Activated CD8-positive, alpha-beta memory T cell treated with anti-CD3 and anti-CD28 coated beads for 24 hours (primary cell): Measurements from ENCODE around the gene CFAP20.
"Not testable (repeated sequence)": the region's sequence is repeated elsewhere in the genome, so short reads cannot be mapped to it uniquely, and the experiment has no call there.

Source experiments
- DNase-seq: peaks from one replicate; pipeline ENCODE4 v3.0.0-alpha.2; 2020

The CFAP20 gene

GRCh38 chr16:58094791-58095574, 34.2 kb downstream of the CFAP20 start:
- DNase-seq = no peak

DNA sequence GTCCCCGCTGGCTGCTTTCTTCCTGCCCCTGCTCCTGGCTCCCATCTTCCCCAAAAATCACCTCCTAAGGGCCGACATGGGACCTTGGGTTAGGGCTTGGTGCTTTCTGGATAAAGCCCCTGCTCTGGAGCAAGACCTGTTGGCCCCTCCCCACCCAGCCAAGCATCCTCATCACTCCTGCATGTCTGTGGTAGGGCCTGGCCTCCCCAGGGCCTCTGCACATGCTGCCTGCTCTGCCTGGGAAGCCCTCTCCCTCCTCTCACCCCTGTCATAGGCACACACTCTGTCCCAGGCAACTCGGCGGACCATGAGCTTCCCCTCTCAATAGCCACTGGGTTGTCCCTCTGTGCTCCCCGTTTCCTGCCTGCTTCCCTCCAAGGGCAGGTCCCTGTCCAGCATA, 35.2 kb downstream of the CFAP20 start:
- no peak for DNase-seq

DNA sequence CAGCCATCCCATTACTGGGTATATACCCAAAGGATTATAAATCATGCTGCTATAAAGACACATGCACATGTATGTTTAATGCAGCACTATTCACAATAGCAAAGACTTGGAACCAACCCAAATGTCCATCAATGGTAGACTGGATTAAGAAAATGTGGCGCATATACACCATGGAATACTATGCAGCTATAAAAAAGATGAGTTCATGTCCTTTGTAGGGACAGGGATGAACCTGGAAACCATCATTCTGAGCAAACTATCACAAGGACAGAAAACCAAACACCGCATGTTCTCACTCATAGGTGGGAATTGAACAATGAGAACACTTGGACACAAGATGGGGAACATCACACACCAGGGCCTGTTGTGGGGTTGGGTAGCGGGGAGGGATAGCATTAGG, 38.8 kb downstream of the CFAP20 start:
- not testable (repeated sequence) for DNase-seq

GRCh38 chr16:58088091-58088490, 41.1 kb downstream of the CFAP20 start:
- DNase-seq = no peak

- no peak for DNase-seq
Measured at GRCh38 chr16:58087209-58087913, 41.8 kb downstream of the CFAP20 start.

DNA sequence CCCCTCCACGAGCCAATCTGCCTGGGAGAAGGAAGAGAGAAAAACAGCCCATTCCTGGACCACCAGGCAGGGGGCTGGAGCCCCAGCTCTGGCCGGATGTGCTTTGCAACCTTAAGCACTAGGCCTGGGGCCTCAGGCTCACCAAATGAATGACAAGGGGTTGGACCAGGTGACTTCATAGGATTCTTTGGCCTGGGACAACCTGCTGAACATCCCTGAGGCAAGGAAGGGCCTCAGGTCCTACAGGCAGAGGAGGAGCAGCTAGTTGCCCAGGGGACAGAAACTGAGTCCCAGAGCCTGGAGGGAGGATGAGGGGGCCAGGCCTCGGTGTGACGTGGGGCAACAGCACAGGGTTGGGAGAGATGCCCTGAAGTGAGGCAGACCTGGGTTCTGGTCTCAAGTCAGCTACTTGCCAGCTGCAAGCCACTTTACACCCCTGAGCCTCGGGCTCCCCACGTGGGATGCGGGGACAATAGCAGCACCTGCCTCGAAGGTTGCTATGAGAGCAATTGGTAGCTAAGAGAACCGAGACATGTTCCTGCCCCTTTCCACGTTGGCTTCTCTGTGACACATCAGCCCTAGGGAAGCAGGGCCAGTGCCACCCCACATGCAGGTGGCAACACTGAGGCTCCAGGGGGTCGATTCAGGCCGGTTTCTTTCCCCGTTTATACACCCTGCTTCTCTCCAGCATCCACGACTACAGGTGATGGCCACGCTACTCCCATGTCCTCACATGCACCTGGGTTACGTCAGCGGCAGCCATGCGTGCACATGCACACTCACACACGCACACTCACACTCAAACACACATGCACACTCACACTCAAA, 42.6 kb downstream of the CFAP20 start:
- no peak for DNase-seq

- no peak for DNase-seq
Measured at GRCh38 chr16:58085584-58086251, 43.5 kb downstream of the CFAP20 start.

- DNase-seq = no peak
Measured at GRCh38 chr16:58085171-58085570, 44.0 kb downstream of the CFAP20 start.

DNA sequence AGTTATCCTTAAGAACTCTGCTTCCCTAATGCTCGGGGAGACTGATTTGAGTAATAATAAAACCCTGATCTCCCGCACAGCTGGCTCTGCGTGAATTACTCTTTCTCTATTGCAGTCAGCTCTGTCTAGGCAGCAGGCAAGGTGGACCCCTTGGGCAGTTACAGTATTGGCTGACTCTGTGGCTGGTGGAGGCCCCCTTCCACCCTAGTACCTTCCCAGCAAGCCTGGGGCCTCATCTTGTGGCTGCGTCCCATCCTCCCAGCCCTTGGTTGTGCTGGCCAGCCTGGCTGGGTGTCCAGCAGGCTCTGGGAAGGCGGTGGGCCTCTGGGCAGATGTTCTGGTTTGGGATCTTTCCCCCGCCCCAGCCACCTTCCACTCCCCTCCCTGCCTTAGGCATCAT, 44.5 kb downstream of the CFAP20 start:
- DNase-seq = no peak

DNA sequence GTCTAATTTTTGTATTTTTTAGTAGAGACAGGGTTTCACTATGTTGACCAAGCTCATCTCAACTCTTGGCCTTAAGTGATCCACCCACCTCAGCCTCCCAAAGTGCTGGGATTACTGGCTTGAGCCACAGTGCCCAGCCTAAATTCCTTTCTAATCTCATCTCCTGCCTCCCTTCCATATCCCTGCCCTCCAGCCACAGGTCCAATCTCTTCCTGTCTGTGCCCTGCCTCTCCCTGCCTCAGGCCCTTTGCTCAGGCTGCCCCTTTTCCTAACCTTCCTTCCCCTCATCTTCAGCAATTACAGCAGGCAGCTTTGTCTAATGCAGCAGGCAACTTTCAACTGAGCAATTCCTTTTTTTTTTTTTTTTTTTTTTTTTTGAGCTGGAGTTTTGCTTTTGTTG, 46.8 kb downstream of the CFAP20 start:
- no peak for DNase-seq

DNA sequence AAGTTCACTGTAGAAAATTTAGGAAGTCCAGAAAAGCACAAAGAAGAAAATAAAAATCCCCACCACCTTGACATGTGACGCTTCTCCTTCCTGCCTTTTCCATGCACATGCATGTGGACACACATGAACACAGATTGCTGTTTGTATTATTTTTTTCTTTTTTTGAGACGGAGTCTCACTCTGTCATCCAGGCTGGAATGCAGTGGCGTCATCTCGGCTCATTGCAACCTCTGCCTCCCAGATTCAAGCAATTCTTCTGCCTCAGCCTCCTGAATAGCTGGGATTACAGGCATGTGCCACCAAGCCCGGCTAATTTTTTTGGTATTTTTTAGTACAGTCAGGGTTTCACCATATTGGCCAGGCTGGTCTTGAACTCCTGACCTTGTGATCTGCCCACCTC, 48.5 kb downstream of the CFAP20 start:
- not testable (repeated sequence) for DNase-seq

DNA sequence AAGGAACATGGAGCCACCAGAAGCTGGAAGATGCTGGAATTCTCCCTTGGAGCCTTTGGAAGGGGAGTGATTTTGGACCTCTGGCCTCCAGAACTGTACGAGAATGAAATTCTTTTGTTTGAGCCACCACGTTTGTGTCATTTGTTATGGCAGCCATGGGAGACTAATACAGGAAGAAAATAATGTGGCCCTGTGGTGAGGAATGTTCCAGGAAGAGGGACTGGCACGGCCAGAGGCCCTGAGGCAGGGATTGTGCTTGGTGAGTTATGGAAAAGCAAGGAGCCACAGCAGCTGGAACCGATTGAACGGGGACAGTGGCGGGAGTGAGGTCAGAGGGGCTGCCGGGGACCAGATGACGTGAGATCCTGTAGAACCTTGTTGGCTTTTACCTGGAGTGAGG, 51.4 kb downstream of the CFAP20 start:
- DNase-seq = no peak

DNA sequence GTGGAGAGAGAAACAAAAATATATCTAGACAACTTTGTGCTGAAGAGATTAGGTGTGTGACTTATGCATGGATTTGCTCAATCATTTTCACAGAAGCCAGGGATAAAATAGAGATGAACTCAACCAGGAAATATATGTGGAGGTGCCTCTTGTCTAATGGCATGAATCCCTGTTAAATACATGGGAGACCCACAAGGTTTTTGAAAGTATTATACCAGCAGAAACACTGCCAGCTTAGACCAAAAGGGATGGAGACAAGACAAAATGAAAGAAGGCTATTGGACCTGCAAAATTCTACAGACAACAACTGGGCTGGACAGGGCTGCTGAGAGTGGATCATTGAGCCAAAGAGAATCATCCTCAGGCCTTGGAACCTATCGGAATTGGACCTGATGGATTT, 52.7 kb downstream of the CFAP20 start:
- DNase-seq = no peak

GRCh38 chr16:58074657-58075056, 54.5 kb downstream of the CFAP20 start:
- DNase-seq = no peak

DNA sequence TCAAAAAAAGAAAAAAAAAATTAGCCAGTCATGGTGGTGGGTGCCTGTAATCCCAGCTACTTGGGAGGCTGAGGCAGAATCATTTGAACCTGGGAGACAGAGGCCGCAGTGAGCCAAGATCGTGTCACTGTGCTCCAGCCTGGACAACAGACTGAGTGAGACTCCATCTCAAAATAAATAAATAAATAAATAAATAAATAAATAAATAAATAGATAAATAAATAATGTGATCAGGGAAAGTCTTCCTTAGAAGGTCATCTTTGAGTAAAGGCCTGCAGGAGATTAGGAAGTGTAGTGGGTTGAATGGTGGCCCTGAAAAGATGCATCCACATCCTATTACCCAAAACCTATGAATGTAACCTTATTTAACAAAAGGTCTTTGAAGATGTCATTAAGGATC, 56.1 kb downstream of the CFAP20 start:
- not testable (repeated sequence) for DNase-seq

DNA sequence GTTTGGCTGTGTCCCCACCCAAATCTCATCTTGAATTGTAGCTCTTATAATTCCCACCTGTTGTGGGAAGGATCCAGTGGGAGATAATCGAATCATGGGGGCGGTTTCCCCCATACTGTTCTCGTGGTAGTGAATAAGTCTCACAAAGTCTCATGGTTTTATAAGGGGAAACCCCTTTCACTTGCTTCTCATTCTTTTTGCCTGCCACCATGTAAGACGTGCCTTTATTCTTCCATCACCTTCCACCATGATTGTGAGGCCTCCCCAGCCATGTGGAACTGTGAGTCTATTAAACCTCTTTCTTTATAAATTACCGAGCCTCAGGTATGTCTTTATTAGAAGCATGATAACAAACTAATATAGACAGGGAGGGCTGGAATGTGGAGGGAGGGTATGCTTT, 57.0 kb downstream of the CFAP20 start:
- DNase-seq = not testable (repeated sequence)

DNA sequence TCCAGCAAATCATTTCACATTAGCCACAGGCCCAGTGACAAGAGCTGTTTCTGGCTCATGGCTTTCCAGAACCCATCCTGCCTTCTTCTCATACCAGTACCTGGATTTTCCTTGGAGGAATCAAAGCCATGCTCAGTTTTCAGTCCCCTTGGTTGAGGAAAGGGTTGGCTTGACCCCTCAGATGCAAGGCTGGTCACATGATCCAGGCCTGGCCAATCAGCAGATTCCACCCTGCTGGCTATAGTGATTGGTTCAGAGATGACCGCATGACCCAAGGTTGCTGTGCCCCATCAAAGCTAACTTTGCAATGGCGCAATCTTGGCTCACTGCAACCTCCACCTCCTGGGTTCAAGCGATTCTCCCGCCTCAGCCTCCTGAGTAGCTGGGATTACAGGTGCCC, 58.6 kb downstream of the CFAP20 start:
- no peak for DNase-seq
